ENCODE results near the gene NADSYN1. TPM values are rescaled to one million over a fixed set of nuclear protein-coding genes. Genes with fewer than 3 reads are reported as not detected.
"Not testable (repeated sequence)": the region's sequence is repeated elsewhere in the genome, so short reads cannot be mapped to it uniquely, and the experiment has no call there.

NADSYN1 gene
- polyA plus RNA-seq, 3 donors: 44.1 to 162 (median 44.8) TPM

GRCh38 chr11:71525188-71525937 lies 72.4 kb downstream of the NADSYN1 start:
- 92% methylated on average over 2 of the region's 3 CpGs for WGBS (ENCODE audit: insufficient coverage)
- peaks cover 0 to 6% (median 0%) of the 10 kb centered on the region in 7 donors for H3K9me3 Mint-ChIP-seq
- no peak for TF ChIP-seq CTCF (IDR thresholded peaks at IDR 0.05)
- no peaks in the 10 kb centered on the region for H3K36me3 Mint-ChIP-seq
- peaks cover 2 to 6% (median 2%) of the 10 kb centered on the region in 3 donors for H3K27me3 Mint-ChIP-seq (ENCODE audit: low read depth in 3 of 3)
- intact Hi-C loops (cut with micrococcal nuclease): no loop called here
- H3K9ac ChIP-seq (ENCODE audit: insufficient read depth, low read length, poor library complexity, severe bottlenecking): no peak overlapping the region
- no peak overlapping the region for H3K4me3 Mint-ChIP-seq
- H2AFZ ChIP-seq (ENCODE audit: insufficient read depth, low read depth, low read length, poor library complexity, severe bottlenecking): no peak overlapping the region
- no peaks in the 10 kb centered on the region for H3K4me1 ChIP-seq (ENCODE audit: control insufficient read depth in 1 of 2, insufficient read depth in 2 of 2, low read length in 2 of 2)
- no peak overlapping the region for H3K27ac Mint-ChIP-seq
- no peaks in the 10 kb centered on the region for H3K9me3 ChIP-seq (replicated peaks in 1 of 2; ENCODE audit: control insufficient read depth in 1 of 2, insufficient read depth in 1 of 2, low read length in 2 of 2)
- H3K4me1 Mint-ChIP-seq: no peaks in the 10 kb centered on the region
- no peaks in the 10 kb centered on the region for H3K79me2 ChIP-seq (ENCODE audit: insufficient read depth, low read length)
- no peak overlapping the region for H3K27ac ChIP-seq (ENCODE audit: low read depth in 1 of 2, low read length in 2 of 2)
- H3K27me3 ChIP-seq (ENCODE audit: control insufficient read depth in 2 of 2, insufficient read depth in 2 of 2, low read length in 2 of 2): no peaks in the 10 kb centered on the region
- H3K36me3 ChIP-seq (replicated peaks in 1 of 2; ENCODE audit: control insufficient read depth in 1 of 2, insufficient read depth in 2 of 2, low read length in 2 of 2): no peaks in the 10 kb centered on the region
- no peaks in the 10 kb centered on the region for H4K20me1 ChIP-seq (ENCODE audit: insufficient read depth, low read length)
- DNase-seq: no peak
- no peak overlapping the region for H3K4me2 ChIP-seq (replicated peaks; ENCODE audit: extremely low read depth, low read length, poor library complexity, severe bottlenecking)
- no peak overlapping the region for H3K4me3 ChIP-seq (replicated peaks in 1 of 3; ENCODE audit: low read depth in 2 of 3, low read length in 3 of 3)

- no peaks in the 10 kb centered on the region for H3K36me3 ChIP-seq (replicated peaks in 1 of 2; ENCODE audit: control insufficient read depth in 1 of 2, insufficient read depth in 2 of 2, low read length in 2 of 2)
- H3K27ac ChIP-seq (ENCODE audit: low read depth in 1 of 2, low read length in 2 of 2): no peak overlapping the region
- H3K4me1 Mint-ChIP-seq: no peaks in the 10 kb centered on the region
- H3K9me3 ChIP-seq (replicated peaks in 1 of 2; ENCODE audit: control insufficient read depth in 1 of 2, insufficient read depth in 1 of 2, low read length in 2 of 2): no peaks in the 10 kb centered on the region
- H3K4me2 ChIP-seq (replicated peaks; ENCODE audit: extremely low read depth, low read length, poor library complexity, severe bottlenecking): no peak overlapping the region
- no peak for TF ChIP-seq CTCF (IDR thresholded peaks at IDR 0.05)
- peaks cover 0 to 6% (median 2%) of the 10 kb centered on the region in 7 donors for H3K9me3 Mint-ChIP-seq
- H4K20me1 ChIP-seq (ENCODE audit: insufficient read depth, low read length): no peaks in the 10 kb centered on the region
- no peaks in the 10 kb centered on the region for H3K4me1 ChIP-seq (ENCODE audit: control insufficient read depth in 1 of 2, insufficient read depth in 2 of 2, low read length in 2 of 2)
- H3K4me3 Mint-ChIP-seq: no peak overlapping the region
- H3K27me3 ChIP-seq (ENCODE audit: control insufficient read depth in 2 of 2, insufficient read depth in 2 of 2, low read length in 2 of 2): no peaks in the 10 kb centered on the region
- peaks cover 2 to 6% (median 2%) of the 10 kb centered on the region in 3 donors for H3K27me3 Mint-ChIP-seq (ENCODE audit: low read depth in 3 of 3)
- no peak overlapping the region for H3K27ac Mint-ChIP-seq
- H3K79me2 ChIP-seq (ENCODE audit: insufficient read depth, low read length): no peaks in the 10 kb centered on the region
- H3K4me3 ChIP-seq (replicated peaks in 1 of 3; ENCODE audit: low read depth in 2 of 3, low read length in 3 of 3): no peak overlapping the region
- no peaks in the 10 kb centered on the region for H3K36me3 Mint-ChIP-seq
- H3K9ac ChIP-seq (ENCODE audit: insufficient read depth, low read length, poor library complexity, severe bottlenecking): no peak overlapping the region
- no CpG with 5 or more reads among the region's 2 CpGs for WGBS (ENCODE audit: insufficient coverage)
- intact Hi-C loops (cut with micrococcal nuclease): no loop called here
- no peak for DNase-seq
- no peak overlapping the region for H2AFZ ChIP-seq (ENCODE audit: insufficient read depth, low read depth, low read length, poor library complexity, severe bottlenecking)
These were observed 73.0 kb downstream of the NADSYN1 start for GRCh38 chr11:71525938-71526495.

GRCh38 chr11:71526796-71527575 lies 74.0 kb downstream of the NADSYN1 start, which contains the start of gene KRTAP5-7:
Gene KRTAP5-7, plus strand, starts transcription at chr11:71527267. Its CDS starts 34 bp downstream, at chr11:71527301.
- H3K9ac ChIP-seq (ENCODE audit: insufficient read depth, low read length, poor library complexity, severe bottlenecking); H3K36me3 ChIP-seq (replicated peaks in 1 of 2; ENCODE audit: control insufficient read depth in 1 of 2, insufficient read depth in 2 of 2, low read length in 2 of 2); H3K79me2 ChIP-seq (ENCODE audit: insufficient read depth, low read length); H3K4me3 ChIP-seq (replicated peaks in 1 of 3; ENCODE audit: low read depth in 2 of 3, low read length in 3 of 3); H3K4me3 Mint-ChIP-seq; H3K4me2 ChIP-seq (replicated peaks; ENCODE audit: extremely low read depth, low read length, poor library complexity, severe bottlenecking); H3K9me3 Mint-ChIP-seq; intact Hi-C loops (cut with micrococcal nuclease); DNase-seq; H3K4me1 ChIP-seq (ENCODE audit: control insufficient read depth in 1 of 2, insufficient read depth in 2 of 2, low read length in 2 of 2); H3K4me1 Mint-ChIP-seq; H3K27me3 ChIP-seq (ENCODE audit: control insufficient read depth in 2 of 2, insufficient read depth in 2 of 2, low read length in 2 of 2); H2AFZ ChIP-seq (ENCODE audit: insufficient read depth, low read depth, low read length, poor library complexity, severe bottlenecking); H4K20me1 ChIP-seq (ENCODE audit: insufficient read depth, low read length); H3K27ac ChIP-seq (ENCODE audit: low read depth in 1 of 2, low read length in 2 of 2); H3K9me3 ChIP-seq (replicated peaks in 1 of 2; ENCODE audit: control insufficient read depth in 1 of 2, insufficient read depth in 1 of 2, low read length in 2 of 2); H3K36me3 Mint-ChIP-seq; H3K27me3 Mint-ChIP-seq (ENCODE audit: low read depth in 3 of 3): not testable (repeated sequence)
- 50% methylated on average over 6 of the region's 10 CpGs for WGBS (ENCODE audit: insufficient coverage)
- H3K27ac Mint-ChIP-seq: peak within 1 kb of the TSS in 1 of 7 donors; percentile 21

Measured in CD14-positive monocyte (primary cell).